ENCODE data around the gene VPS11. TPM values are rescaled to one million over a fixed set of nuclear protein-coding genes. Genes with fewer than 3 reads are reported as not detected.

The VPS11 gene
- total RNA-seq, 2 experiments from 2014 or later, result 30.8 to 31.6 TPM

GRCh38 chr11:119085437-119085847 is 17.8 kb downstream of the VPS11 start:
- ATAC-seq, result no peak
- peaks cover 34% of the 10 kb centered on the region for H3K4me1 Mint-ChIP-seq (ENCODE audit: low read depth)

DNA sequence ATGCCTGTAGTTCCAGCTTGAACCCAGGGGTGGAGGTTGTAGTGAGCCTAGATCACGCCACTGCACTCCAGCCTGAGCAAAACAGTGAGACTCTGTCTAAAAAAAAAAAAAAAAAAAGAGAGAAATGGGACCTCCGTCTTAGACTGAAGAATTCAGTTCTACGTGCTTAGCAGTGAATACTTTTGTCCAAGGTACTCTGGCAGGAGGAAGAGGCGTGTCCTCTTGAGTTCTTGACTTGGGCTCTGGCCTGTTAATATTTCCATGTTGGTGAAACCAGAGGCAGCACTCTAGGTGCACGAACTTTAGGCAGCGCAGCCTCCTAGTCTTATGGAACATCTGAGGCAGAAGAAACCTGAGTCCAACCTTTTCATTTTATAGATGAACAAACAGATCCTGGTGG is 19.5 kb downstream of the VPS11 start:
- ChIA-PET CTCF (interaction anchor here (1.1 to 2.1 kb wide), 3 partner anchors 8 to 13 kb away, joined by 3 to 5 read pairs (median 3); a partner anchor contains a TSS), POLR2A (interaction anchor here (0.6 to 4.6 kb wide), 3 partner anchors 8 to 19 kb away, joined by 3 to 64 read pairs (median 3); partner anchors contain the start of gene VPS11)
- no peak for DNase-seq
- peaks cover 45% of the 10 kb centered on the region for H3K4me1 Mint-ChIP-seq (ENCODE audit: low read depth)
- no peaks in the 10 kb centered on the region for H3K9me3 Mint-ChIP-seq (ENCODE audit: insufficient read depth)
- ATAC-seq, result no peak
- peaks cover 16% of the 10 kb centered on the region for H3K36me3 Mint-ChIP-seq (ENCODE audit: low read depth)
- H3K27ac Mint-ChIP-seq, result no peak overlapping the region
- no peaks in the 10 kb centered on the region for H3K27me3 Mint-ChIP-seq (ENCODE audit: low read depth)
- peak overlapping the region; percentile 34 for H3K4me3 Mint-ChIP-seq

More at GRCh38 chr11:119085437-119085847, 17.8 kb downstream of the VPS11 start:
- Mint-ChIP-seq H3K27me3 (ENCODE audit: low read depth) (no peaks in the 10 kb centered on the region), H3K36me3 (ENCODE audit: low read depth) (peaks cover 18% of the 10 kb centered on the region), H3K27ac (peak overlapping the region; percentile 97), H3K9me3 (ENCODE audit: insufficient read depth) (no peaks in the 10 kb centered on the region), H3K4me3 (peak overlapping the region; percentile 98)
- DNase-seq, result no peak
- POLR2A ChIA-PET, result interaction anchor here (0.8 to 4.6 kb wide), 9 partner anchors 10 to 84 kb away, joined by 3 to 64 read pairs (median 4); partner anchors contain the start of genes C2CD2L, DPAGT1, HINFP and VPS11
- CTCF ChIA-PET, result interaction anchor here (0.9 to 2.5 kb wide), 6 partner anchors 9 to 111 kb away, joined by 3 to 23 read pairs (median 4); partner anchors contain the start of genes DPAGT1 and VPS11

GRCh38 chr11:119087747-119088241 is 20.2 kb downstream of the VPS11 start:
- Mint-ChIP-seq H3K9me3 (ENCODE audit: insufficient read depth) (no peaks in the 10 kb centered on the region), H3K4me3 (no peak overlapping the region), H3K36me3 (ENCODE audit: low read depth) (peaks cover 19% of the 10 kb centered on the region), H3K27me3 (ENCODE audit: low read depth) (no peaks in the 10 kb centered on the region), H3K4me1 (ENCODE audit: low read depth) (peaks cover 52% of the 10 kb centered on the region), H3K27ac (peak overlapping the region; percentile 10)
- ChIA-PET POLR2A (interaction anchor here (1.4 to 1.6 kb wide), 2 partner anchors 20 to 30 kb away, joined by 3 read pairs; partner anchors contain the start of gene VPS11), CTCF (interaction anchor here (1.1 kb wide), 1 partner anchor 11 kb away, joined by 3 read pairs; no protein-coding TSS in a partner anchor)
- DNase-seq (no peak), ATAC-seq (no peak)

DNA sequence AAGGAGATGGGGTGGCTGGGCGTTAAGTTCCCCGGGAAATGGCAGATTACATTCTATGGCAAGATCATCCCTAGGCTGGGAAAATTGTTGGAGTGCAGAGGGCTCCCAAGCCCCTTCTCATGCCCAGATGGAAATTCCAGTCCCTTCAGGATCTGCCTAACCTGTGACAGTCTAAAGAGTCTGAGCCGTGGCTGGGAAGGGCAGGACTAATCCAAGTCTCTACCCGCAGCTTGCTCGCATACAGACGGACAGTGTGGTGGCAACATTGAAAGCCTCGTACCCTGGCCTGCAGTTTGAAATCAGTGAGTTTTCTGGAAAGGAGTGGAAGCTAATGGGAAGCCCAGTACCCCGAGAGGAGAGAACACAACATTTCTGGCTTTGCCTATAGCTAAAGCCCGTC is 20.8 kb downstream of the VPS11 start:
- ATAC-seq, result no peak
- no peak for DNase-seq
- ChIA-PET POLR2A (interaction anchor here (1.3 to 1.6 kb wide), 3 partner anchors 18 to 31 kb away, joined by 3 to 5 read pairs (median 3); partner anchors contain the start of genes C2CD2L and VPS11), CTCF (interaction anchor here (1.6 kb wide), 1 partner anchor 108 kb away, joined by 3 read pairs; no protein-coding TSS in a partner anchor)
- Mint-ChIP-seq H3K4me3 (no peak overlapping the region), H3K36me3 (ENCODE audit: low read depth) (peaks cover 25% of the 10 kb centered on the region), H3K27me3 (ENCODE audit: low read depth) (no peaks in the 10 kb centered on the region), H3K9me3 (ENCODE audit: insufficient read depth) (no peaks in the 10 kb centered on the region), H3K27ac (no peak overlapping the region), H3K4me1 (ENCODE audit: low read depth) (peaks cover 57% of the 10 kb centered on the region)

- Mint-ChIP-seq H3K4me3 (no peak overlapping the region), H3K27me3 (ENCODE audit: low read depth) (no peaks in the 10 kb centered on the region), H3K36me3 (ENCODE audit: low read depth) (peaks cover 34% of the 10 kb centered on the region), H3K4me1 (ENCODE audit: low read depth) (peaks cover 57% of the 10 kb centered on the region), H3K9me3 (ENCODE audit: insufficient read depth) (no peaks in the 10 kb centered on the region), H3K27ac (peak overlapping the region; percentile 39)
- ATAC-seq, result no peak
- ChIA-PET POLR2A (interaction anchor here (1.3 to 1.6 kb wide), 2 partner anchors 18 to 32 kb away, joined by 3 to 5 read pairs; partner anchors contain the start of gene C2CD2L), CTCF (interaction anchor here (1.6 kb wide), 1 partner anchor 107 kb away, joined by 3 read pairs; no protein-coding TSS in a partner anchor)
- DNase-seq, result no peak
Observed at GRCh38 chr11:119089319-119089718, 21.7 kb downstream of the VPS11 start.

DNA sequence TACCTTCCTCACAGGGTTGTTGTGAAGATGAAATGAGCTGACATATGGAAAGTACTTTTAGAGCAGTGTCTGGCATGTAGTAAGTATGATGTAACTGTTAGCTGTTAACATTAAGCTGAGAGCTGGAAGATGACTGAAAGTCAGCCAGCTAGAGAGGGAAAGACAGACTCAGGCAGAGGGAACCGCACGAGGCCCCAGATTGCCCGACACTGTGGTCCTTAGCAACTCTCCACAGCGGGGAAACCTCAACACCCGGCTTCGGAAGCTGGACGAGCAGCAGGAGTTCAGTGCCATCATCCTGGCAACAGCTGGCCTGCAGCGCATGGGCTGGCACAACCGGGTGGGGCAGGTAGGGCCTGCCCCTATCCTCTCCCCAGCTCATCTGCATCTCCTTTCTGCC is 23.6 kb downstream of the VPS11 start:
- POLR2A ChIA-PET, result interaction anchor here (0.8 to 2.8 kb wide), 4 partner anchors 9 to 33 kb away, joined by 3 to 13 read pairs (median 8); partner anchors contain the start of genes DPAGT1 and VPS11
- Mint-ChIP-seq H3K27me3 (ENCODE audit: low read depth) (no peaks in the 10 kb centered on the region), H3K36me3 (ENCODE audit: low read depth) (peaks cover 49% of the 10 kb centered on the region), H3K27ac (no peak overlapping the region), H3K9me3 (ENCODE audit: insufficient read depth) (no peaks in the 10 kb centered on the region), H3K4me3 (no peak overlapping the region), H3K4me1 (ENCODE audit: low read depth) (peaks cover 50% of the 10 kb centered on the region)
- CTCF ChIA-PET, result interaction anchor here (0.9 to 1.4 kb wide), 2 partner anchors 11 to 13 kb away, joined by 3 read pairs; no protein-coding TSS in a partner anchor
- no peak for DNase-seq
- ATAC-seq, result no peak

- H3K9me3 Mint-ChIP-seq (ENCODE audit: insufficient read depth), result no peaks in the 10 kb centered on the region
- POLR2A ChIA-PET, result interaction anchor here (1.0 to 2.8 kb wide), 6 partner anchors 10 to 35 kb away, joined by 3 to 13 read pairs (median 6); partner anchors contain the start of genes C2CD2L, DPAGT1, HYOU1 and VPS11
- ATAC-seq, result no peak
- peak overlapping the region; percentile 95 for H3K4me3 Mint-ChIP-seq
- H3K27me3 Mint-ChIP-seq (ENCODE audit: low read depth), result no peaks in the 10 kb centered on the region
- peaks cover 53% of the 10 kb centered on the region for H3K4me1 Mint-ChIP-seq (ENCODE audit: low read depth)
- peak overlapping the region; percentile 88 for H3K27ac Mint-ChIP-seq
- CTCF ChIA-PET, result interaction anchor here (0.9 to 1.4 kb wide), 2 partner anchors 10 to 12 kb away, joined by 3 read pairs; no protein-coding TSS in a partner anchor
- H3K36me3 Mint-ChIP-seq (ENCODE audit: low read depth), result peaks cover 56% of the 10 kb centered on the region
- no peak for DNase-seq
Observed at GRCh38 chr11:119091966-119092879, 24.6 kb downstream of the VPS11 start.

GRCh38 chr11:119092880-119093842 is 25.5 kb downstream of the VPS11 start:
- Mint-ChIP-seq H3K27ac (peak overlapping the region; percentile 88), H3K36me3 (ENCODE audit: low read depth) (peaks cover 66% of the 10 kb centered on the region), H3K27me3 (ENCODE audit: low read depth) (no peaks in the 10 kb centered on the region), H3K9me3 (ENCODE audit: insufficient read depth) (no peaks in the 10 kb centered on the region), H3K4me3 (peak overlapping the region; percentile 95), H3K4me1 (ENCODE audit: low read depth) (peaks cover 46% of the 10 kb centered on the region)
- CTCF ChIA-PET, result interaction anchor here (1.2 kb wide), 1 partner anchor 9 kb away, joined by 5 read pairs; no protein-coding TSS in a partner anchor
- DNase-seq (no peak), ATAC-seq (no peak)
- POLR2A ChIA-PET, result interaction anchor here (0.6 to 3.1 kb wide), 13 partner anchors 8 to 229 kb away, joined by 3 to 96 read pairs (median 13); partner anchors contain the start of genes C2CD2L, DPAGT1, HINFP and HMBS

DNA sequence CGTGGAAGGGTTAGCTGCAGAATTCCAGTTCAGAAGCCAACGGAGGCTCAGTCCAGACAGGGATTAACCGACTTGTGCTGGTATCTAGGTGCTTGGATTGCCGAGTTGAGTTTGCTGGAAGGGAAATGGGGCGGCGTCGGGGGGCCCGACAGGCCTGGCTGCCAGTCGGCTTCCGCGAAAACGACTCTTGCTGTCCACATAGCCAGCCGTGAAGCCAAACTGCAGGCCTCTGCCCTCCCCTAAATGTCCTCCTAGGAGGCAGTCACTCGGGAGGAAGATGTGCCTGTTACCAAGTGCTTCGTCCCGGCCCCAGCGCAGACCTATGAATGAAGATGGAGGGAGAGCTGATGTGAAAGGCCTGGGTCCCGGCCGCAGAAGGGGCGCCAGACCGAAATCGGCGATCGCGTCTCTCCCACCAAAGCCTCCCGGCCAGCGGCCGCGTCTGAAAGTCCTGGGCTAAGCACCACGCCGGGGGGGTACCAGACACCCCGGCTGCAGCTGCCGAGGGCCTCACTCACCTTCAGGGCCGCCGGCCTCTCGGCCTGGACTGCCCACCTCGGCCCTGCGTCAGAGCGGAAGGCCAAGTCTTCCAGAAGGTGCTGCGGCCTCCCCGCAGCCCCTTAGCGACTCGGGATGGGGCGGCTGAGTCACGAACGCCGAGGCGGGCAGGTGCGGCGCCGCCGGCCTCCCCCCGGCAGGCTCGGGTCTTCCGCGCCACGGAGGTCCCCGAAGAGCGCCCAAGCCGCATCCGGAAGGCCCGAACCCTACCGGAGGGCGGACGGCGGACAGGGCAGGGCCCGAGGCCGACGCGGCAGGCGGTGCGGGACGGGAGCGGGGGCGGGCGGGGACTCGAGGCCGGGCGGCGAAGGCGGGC is 26.6 kb downstream of the VPS11 start:
- CTCF ChIA-PET, result interaction anchor here (0.9 to 2.7 kb wide), 9 partner anchors 8 to 201 kb away, joined by 3 to 7 read pairs (median 4); partner anchors contain the start of gene VPS11
- DNase-seq (peak; percentile 47), ATAC-seq (peak; percentile 8)
- Mint-ChIP-seq H3K4me3 (peak overlapping the region; percentile 95), H3K9me3 (ENCODE audit: insufficient read depth) (no peaks in the 10 kb centered on the region), H3K4me1 (ENCODE audit: low read depth) (peaks cover 52% of the 10 kb centered on the region), H3K27ac (peak overlapping the region; percentile 97), H3K36me3 (ENCODE audit: low read depth) (peaks cover 74% of the 10 kb centered on the region), H3K27me3 (ENCODE audit: low read depth) (no peaks in the 10 kb centered on the region)
- POLR2A ChIA-PET, result interaction anchor here (0.5 to 3.1 kb wide), 42 partner anchors 8 to 755 kb away, joined by 3 to 96 read pairs (median 4); partner anchors contain the start of genes C2CD2L, CENATAC, DPAGT1 and HINFP
